PC-9 (cell line): ENCODE measurements around the gene SEMA4A. TPM values are rescaled to one million over a fixed set of nuclear protein-coding genes. Genes with fewer than 3 reads are reported as not detected.

Source experiments
- BruUV-seq: library from RNA; stranded (reverse); fragments of 400-500 nt; replicated peaks from 2 replicates; lab custom pipeline; 2021; lab: Mats Ljungman, UMichigan
- CTCF ChIA-PET: fragments of 300-600 bp; sonication (Branson Sonifier 250); formaldehyde crosslinking; loops from one replicate; lab custom pipeline; 2022; ENCODE audit warnings: antibody characterized with exemption; lab: Charles Lee
- POLR2A ChIA-PET: fragments of 300-600 bp; sonication (Branson Sonifier 250); formaldehyde crosslinking; loops from one replicate; lab custom pipeline; 2022; ENCODE audit warnings: antibody characterized with exemption; ENCODE audit not compliant: unreplicated experiment; lab: Charles Lee
- DNase-seq, 2 experiments: peaks; one replicate each; pipeline versions ENCODE4 v3.0.0 to v3.0.0-alpha.2; 2015 to 2022; ENCODE audit warnings: mixed read lengths in 1 of 2
- H2AFZ ChIP-seq: fragments of 200-600 bp; sonication (generic); 2 replicates; pipeline ENCODE4 v1.8.1; 2017; ENCODE audit warnings: antibody characterized with exemption
- H3F3A ChIP-seq: fragments of 200-600 bp; sonication (generic); 2 replicates; pipeline ENCODE4 v1.8.1; 2017; ENCODE audit warnings: antibody characterized with exemption, mild to moderate bottlenecking, low read depth; ENCODE audit not compliant: insufficient read depth
- H3K27ac ChIP-seq: fragments of 200-600 bp; sonication (generic); 2 replicates; pipeline ENCODE4 v1.6.1; 2016; ENCODE audit warnings: mixed run types
- H3K27me3 ChIP-seq: fragments of 200-600 bp; sonication (generic); 2 replicates; pipeline ENCODE4 v1.6.1; 2016; ENCODE audit warnings: low read depth, mixed run types; ENCODE audit not compliant: insufficient read depth
- H3K36me3 ChIP-seq: fragments of 200-600 bp; sonication (generic); 2 replicates; pipeline ENCODE4 v1.6.1; 2016; ENCODE audit warnings: low read depth, mixed run types
- H3K4me1 ChIP-seq: fragments of 200-600 bp; sonication (generic); replicated peaks from 2 replicates; pipeline ENCODE4 v1.6.1; 2016; ENCODE audit warnings: mixed run types; ENCODE audit not compliant: insufficient read depth
- H3K4me2 ChIP-seq: fragments of 200-600 bp; sonication (generic); 2 replicates; pipeline ENCODE4 v1.6.1; 2017; ENCODE audit warnings: mixed run types
- H3K4me3 ChIP-seq: fragments of 200-600 bp; sonication (generic); 2 replicates; pipeline ENCODE4 v1.6.1; 2016; ENCODE audit warnings: mixed run types
- H3K79me2 ChIP-seq: fragments of 200-600 bp; sonication (generic); 2 replicates; pipeline ENCODE4 v1.6.1; 2017; ENCODE audit warnings: low read depth, mixed run types
- H3K9me2 ChIP-seq: fragments of 200-600 bp; sonication (generic); 2 replicates; pipeline ENCODE4 v1.8.1; 2017; ENCODE audit warnings: mild to moderate bottlenecking; ENCODE audit not compliant: insufficient read depth
- H3K9me3 ChIP-seq: fragments of 200-600 bp; sonication (generic); 2 replicates; pipeline ENCODE4 v1.8.1; 2016; ENCODE audit warnings: low read depth; ENCODE audit not compliant: insufficient read depth
- H4K20me1 ChIP-seq: fragments of 200-600 bp; sonication (generic); 2 replicates; pipeline ENCODE4 v1.8.1; 2017; ENCODE audit not compliant: insufficient read depth
- CTCF ChIP-seq: fragments of 200-600 bp; sonication (generic); conservative IDR thresholded peaks from 2 replicates; pipeline ENCODE4 v1.6.1; 2017; ENCODE audit warnings: mixed run types, antibody characterized with exemption, mild to moderate bottlenecking, moderate library complexity
- EZH2 ChIP-seq: fragments of 200-600 bp; sonication (generic); IDR thresholded peaks from 2 replicates; pipeline ENCODE4 v1.8.0; 2017; ENCODE audit warnings: antibody characterized with exemption, low read depth
- intact Hi-C: fragments of 100-400 bp; cut with micrococcal nuclease; formaldehyde crosslinking; loops from one replicate; pipeline ENCODE4 v1.10.0; 2022; ENCODE audit not compliant: unreplicated experiment
- total RNA-seq: library from RNA; stranded (reverse); gene quantifications from 2 replicates; pipeline ENCODE4 v1.2.3, GENCODE V29; 2021

SEMA4A gene
- total RNA-seq, 1 experiment from 2014 or later: 16.2 TPM

- intact Hi-C loops: loop anchor here (5.0 kb wide), 2 partner anchors 221 to 224 kb away; no protein-coding TSS in a partner anchor
- Histone ChIP-seq H3F3A (peaks cover 11% of the 10 kb centered on the region), H3K4me3 (no peak overlapping the region), H3K27me3 (no peaks in the 10 kb centered on the region), H4K20me1 (no peaks in the 10 kb centered on the region; the same call in 1 of the 2 replicates), H3K4me2 (no peak overlapping the region), H3K4me1 (0 out of 2 replicates have a peak, but pooled peaks cover 5% of the 10 kb centered on the region), H3K9me3 (no peaks in the 10 kb centered on the region), H3K79me2 (no peaks in the 10 kb centered on the region), H3K9me2 (no peaks in the 10 kb centered on the region), H3K27ac (no peak overlapping the region), H2AFZ (no peak overlapping the region), H3K36me3 (0 out of 2 replicates have a peak, but pooled peaks cover 8% of the 10 kb centered on the region)
- no peak for TF ChIP-seq EZH2
- TF ChIP-seq CTCF: no peak
- no TSS peak for BruUV-seq
- ChIA-PET POLR2A (no interaction called here), CTCF (interaction anchor here (1.1 to 1.8 kb wide), 2 partner anchors 73 to 80 kb away, joined by 4 to 32 read pairs; partner anchors contain the start of gene SEMA4A)
- DNase-seq: no peak
These were observed 72.7 kb downstream of the SEMA4A start for GRCh38 chr1:156226116-156226538.

GRCh38 chr1:156226782-156227181 is 73.4 kb downstream of the SEMA4A start:
- Histone ChIP-seq H4K20me1 (no peaks in the 10 kb centered on the region; the same call in 1 of the 2 replicates), H3K9me3 (no peaks in the 10 kb centered on the region), H3K36me3 (0 out of 2 replicates have a peak, but pooled peaks cover 8% of the 10 kb centered on the region), H3K4me2 (no peak overlapping the region), H3K4me1 (0 out of 2 replicates have a peak, but pooled peaks cover 5% of the 10 kb centered on the region), H3K27ac (no peak overlapping the region), H3K79me2 (no peaks in the 10 kb centered on the region), H2AFZ (no peak overlapping the region), H3K4me3 (no peak overlapping the region), H3K9me2 (no peaks in the 10 kb centered on the region), H3K27me3 (no peaks in the 10 kb centered on the region), H3F3A (peaks cover 11% of the 10 kb centered on the region)
- DNase-seq: no peak
- no TSS peak for BruUV-seq
- TF ChIP-seq CTCF: no peak
- TF ChIP-seq EZH2: no peak
- ChIA-PET POLR2A (no interaction called here), CTCF (no interaction called here)
- intact Hi-C loops: loop anchor here (5.0 kb wide), 2 partner anchors 221 to 224 kb away; no protein-coding TSS in a partner anchor

Other genes starting within 250 kb of the SEMA4A start
- gene RIT1, start 242.2 kb upstream of the SEMA4A start, total RNA-seq: 55.8 and 59.2 TPM in 2 replicates
- 63.4 and 68.8 TPM in 2 replicates for gene KHDC4, start 219.2 kb upstream of the SEMA4A start, total RNA-seq
- gene RXFP4, start 211.9 kb upstream of the SEMA4A start, total RNA-seq: 0.33 TPM in 1 of 2 replicates, not detected in the other
- 85.0 and 93.9 TPM in 2 replicates for gene ARHGEF2, start 175.0 kb upstream of the SEMA4A start, total RNA-seq
- gene SSR2, start 132.6 kb upstream of the SEMA4A start, total RNA-seq: 152 and 196 TPM in 2 replicates
- 47.4 and 58.4 TPM in 2 replicates for gene UBQLN4, start 99.8 kb upstream of the SEMA4A start, total RNA-seq
- 76.8 and 117 TPM in 2 replicates for gene LAMTOR2, start 98.8 kb upstream of the SEMA4A start, total RNA-seq
- 129 and 194 TPM in 2 replicates for gene RAB25, start 92.4 kb upstream of the SEMA4A start, total RNA-seq
- 6.6 and 7.2 TPM in 2 replicates for gene MEX3A, start 71.1 kb upstream of the SEMA4A start, total RNA-seq
- 569 and 580 TPM in 2 replicates for gene LMNA, start 38.9 kb upstream of the SEMA4A start, total RNA-seq
- gene SLC25A44, start 40.5 kb downstream of the SEMA4A start, total RNA-seq: 12.7 and 20.2 TPM in 2 replicates
- 46.0 and 50.2 TPM in 2 replicates for gene PMF1, start 59.4 kb downstream of the SEMA4A start, total RNA-seq
- 2.0 and 2.6 TPM in 2 replicates for gene BGLAP, start 88.6 kb downstream of the SEMA4A start, total RNA-seq
- gene PAQR6, start 94.5 kb downstream of the SEMA4A start, total RNA-seq: 12.3 and 14.1 TPM in 2 replicates
- gene SMG5, start 129.2 kb downstream of the SEMA4A start, total RNA-seq: 63.3 and 66.2 TPM in 2 replicates
- 10.4 and 12.8 TPM in 2 replicates for gene TMEM79, start 130.7 kb downstream of the SEMA4A start, total RNA-seq
- gene GLMP, start 142.1 kb downstream of the SEMA4A start, total RNA-seq: 27.8 and 29.2 TPM in 2 replicates
- gene VHLL, start 145.7 kb downstream of the SEMA4A start, total RNA-seq: not detected in 2 replicates
- 272 and 317 TPM in 2 replicates for gene CCT3, start 184.7 kb downstream of the SEMA4A start, total RNA-seq
- 0.75 and 1.3 TPM in 2 replicates for gene TSACC, start 184.9 kb downstream of the SEMA4A start, total RNA-seq
- gene RHBG, start 215.6 kb downstream of the SEMA4A start, total RNA-seq: 1.8 and 4.0 TPM in 2 replicates